Bronchial epithelial cell (primary cell): Measurements from ENCODE around the gene ZDHHC19. TPM values are rescaled to one million over a fixed set of nuclear protein-coding genes. Genes with fewer than 3 reads are reported as not detected.
A peak's percentile ranks its signal among the peaks of the same experiment; 100 is the strongest.

Source experiments
- DNase-seq: peaks from one replicate; pipeline ENCODE4 v3.0.0-alpha.2; 2010; ENCODE audit warnings: low read depth
- FAIRE-seq: peaks from 2 replicates; lab custom pipeline; 2011; peaks lifted over from hg19 to GRCh38; lab: Jason Lieb, UNC
- H3K27me3 ChIP-seq: 2 replicates; pipeline ENCODE4 v1.5.1; 2011; ENCODE audit warnings: low read length; ENCODE audit not compliant: control insufficient read depth, insufficient read depth
- H3K36me3 ChIP-seq: 2 replicates; pipeline ENCODE4 v1.5.1; 2011; ENCODE audit warnings: low read length; ENCODE audit not compliant: control insufficient read depth, insufficient read depth
- H3K4me3 ChIP-seq: 2 replicates; pipeline ENCODE4 v1.5.1; 2011; ENCODE audit warnings: mild to moderate bottlenecking, low read depth, low read length, control low read depth
- CTCF ChIP-seq: IDR thresholded peaks from 2 replicates; pipeline ENCODE4 v1.5.1; 2011; ENCODE audit warnings: mild to moderate bottlenecking, moderate library complexity, low read length, control low read depth, inconsistent platforms; ENCODE audit not compliant: insufficient read depth, severe bottlenecking
- total RNA-seq: library from RNA; depleted of rRNA; stranded (reverse); fragments of >200 nt; gene quantifications from 2 replicates; pipeline ENCODE4 v1.2.1, GENCODE V29; 2014

The ZDHHC19 gene
- total RNA-seq, 1 donor from 2014 or later, result not detected

- FAIRE-seq, result no peak
- Histone ChIP-seq H3K4me3 (no peak overlapping the region), H3K27me3 (peaks cover 2% of the 10 kb centered on the region), H3K36me3 (no peaks in the 10 kb centered on the region)
- DNase-seq, result no peak
- TF ChIP-seq CTCF, result no peak
Observed at GRCh38 chr3:196227121-196227561, 15.9 kb upstream of the ZDHHC19 start.

- peaks cover 2% of the 10 kb centered on the region for H3K27me3 ChIP-seq
- no peak for TF ChIP-seq CTCF
- no peak for FAIRE-seq
- no peak for DNase-seq
- no peak overlapping the region for H3K4me3 ChIP-seq
- no peaks in the 10 kb centered on the region for H3K36me3 ChIP-seq
Observed at GRCh38 chr3:196225763-196226364, 14.7 kb upstream of the ZDHHC19 start.

GRCh38 chr3:196225086-196225485 is 13.9 kb upstream of the ZDHHC19 start:
- FAIRE-seq (no peak), DNase-seq (no peak)
- H3K4me3 ChIP-seq, result no peak overlapping the region
- TF ChIP-seq CTCF, result no peak
- no peaks in the 10 kb centered on the region for H3K36me3 ChIP-seq
- H3K27me3 ChIP-seq, result peaks cover 2% of the 10 kb centered on the region

GRCh38 chr3:196222876-196223595 is 11.8 kb upstream of the ZDHHC19 start:
- no peak overlapping the region for H3K4me3 ChIP-seq
- no peak for TF ChIP-seq CTCF
- FAIRE-seq (no peak), DNase-seq (peak; percentile 60)
- H3K36me3 ChIP-seq, result no peaks in the 10 kb centered on the region
- peaks cover 5% of the 10 kb centered on the region for H3K27me3 ChIP-seq

- Histone ChIP-seq H3K36me3 (no peaks in the 10 kb centered on the region), H3K27me3 (peaks cover 10% of the 10 kb centered on the region), H3K4me3 (no peak overlapping the region)
- FAIRE-seq, result no peak
- TF ChIP-seq CTCF, result no peak
- no peak for DNase-seq
Observed at GRCh38 chr3:196220991-196221390, 9.8 kb upstream of the ZDHHC19 start.
